Hepatocyte (in vitro differentiated cells): Measurements from ENCODE around the gene UQCC3. TPM values are rescaled to one million over a fixed set of nuclear protein-coding genes. Genes with fewer than 3 reads are reported as not detected.

Experiments used
- DNase-seq: peaks from one replicate; pipeline ENCODE4 v3.0.0-alpha.2; 2016; ENCODE audit warnings: low spot score
- H2AFZ ChIP-seq: fragments of 200-600 bp; sonication (generic); 2 replicates; pipeline ENCODE4 v1.6.0; 2016; ENCODE audit warnings: antibody characterized with exemption, mild to moderate bottlenecking
- H3K27ac ChIP-seq: fragments of 200-600 bp; sonication (generic); 2 replicates; pipeline ENCODE4 v1.5.1; 2016; ENCODE audit warnings: mild to moderate bottlenecking
- H3K27me3 ChIP-seq: fragments of 200-600 bp; sonication (generic); 2 replicates; pipeline ENCODE4 v1.6.1; 2016
- H3K36me3 ChIP-seq: fragments of 200-600 bp; sonication (generic); replicated peaks from 2 replicates; pipeline ENCODE4 v1.5.1; 2016; ENCODE audit warnings: low read depth; ENCODE audit not compliant: insufficient read depth
- H3K4me1 ChIP-seq: fragments of 200-600 bp; sonication (generic); 2 replicates; pipeline ENCODE4 v1.5.1; 2016; ENCODE audit warnings: mild to moderate bottlenecking, moderate library complexity; ENCODE audit not compliant: insufficient read depth
- H3K4me2 ChIP-seq: fragments of 200-600 bp; sonication (generic); 2 replicates; pipeline ENCODE4 v1.6.0; 2016
- H3K4me3 ChIP-seq: fragments of 200-600 bp; sonication (generic); 2 replicates; pipeline ENCODE4 v1.5.1; 2016; ENCODE audit warnings: mild to moderate bottlenecking
- H3K79me2 ChIP-seq: fragments of 200-600 bp; sonication (generic); 2 replicates; pipeline ENCODE4 v1.6.0; 2017; ENCODE audit warnings: mild to moderate bottlenecking
- H3K9me2 ChIP-seq: fragments of 200-600 bp; sonication (generic); replicated peaks from 2 replicates; pipeline ENCODE4 v1.6.0; 2017; ENCODE audit warnings: mild to moderate bottlenecking; ENCODE audit not compliant: insufficient read depth
- H3K9me3 ChIP-seq: fragments of 200-600 bp; sonication (generic); 2 replicates; pipeline ENCODE4 v1.5.1; 2016; ENCODE audit warnings: low read depth, mild to moderate bottlenecking
- H4K20me1 ChIP-seq: fragments of 200-600 bp; sonication (generic); 2 replicates; pipeline ENCODE4 v1.6.0; 2016; ENCODE audit warnings: mild to moderate bottlenecking; ENCODE audit not compliant: insufficient read depth, poor library complexity, severe bottlenecking
- CTCF ChIP-seq: fragments of 200-600 bp; sonication (generic); IDR thresholded peaks from 2 replicates; pipeline ENCODE4 v1.5.1; 2016; ENCODE audit warnings: antibody characterized with exemption, mild to moderate bottlenecking; ENCODE audit not compliant: poor library complexity
- EZH2 ChIP-seq: fragments of 200-600 bp; sonication (generic); IDR thresholded peaks from 2 replicates; pipeline ENCODE4 v1.6.1; 2016; ENCODE audit warnings: antibody characterized with exemption, mild to moderate bottlenecking, borderline replicate concordance
- EZH2phosphoT487 ChIP-seq: fragments of 200-600 bp; sonication (generic); IDR thresholded peaks from one replicate; pipeline ENCODE4 v1.6.1; 2018; ENCODE audit warnings: antibody characterized with exemption, mild to moderate bottlenecking, low read depth, moderate library complexity; ENCODE audit not compliant: unreplicated experiment, severe bottlenecking
- WGBS: methylation state at CpG from one replicate; pipeline ENCODE4 v1.1.6; 2016; ENCODE audit warnings: low lambda C conversion rate; ENCODE audit errors: missing lambda C conversion rate; 5-methylcytosine and 5-hydroxymethylcytosine counted together
- polyA plus RNA-seq: library from polyadenylated mRNA; unstranded; fragments of >200 nt; fragmentation: Nextera tagmentation; extraction: Ambion mirVana; gene quantifications from 2 replicates; pipeline ENCODE4 v1.2.1, GENCODE V29; 2016
- total RNA-seq: library from RNA; depleted of rRNA; stranded (reverse); fragments of >200 nt; gene quantifications from 2 replicates; pipeline ENCODE4 v1.2.3, GENCODE V29; 2014

The UQCC3 gene
- total and polyA plus RNA-seq, 2 experiments from 2014 or later: 8.9 to 17.0 TPM

DNA sequence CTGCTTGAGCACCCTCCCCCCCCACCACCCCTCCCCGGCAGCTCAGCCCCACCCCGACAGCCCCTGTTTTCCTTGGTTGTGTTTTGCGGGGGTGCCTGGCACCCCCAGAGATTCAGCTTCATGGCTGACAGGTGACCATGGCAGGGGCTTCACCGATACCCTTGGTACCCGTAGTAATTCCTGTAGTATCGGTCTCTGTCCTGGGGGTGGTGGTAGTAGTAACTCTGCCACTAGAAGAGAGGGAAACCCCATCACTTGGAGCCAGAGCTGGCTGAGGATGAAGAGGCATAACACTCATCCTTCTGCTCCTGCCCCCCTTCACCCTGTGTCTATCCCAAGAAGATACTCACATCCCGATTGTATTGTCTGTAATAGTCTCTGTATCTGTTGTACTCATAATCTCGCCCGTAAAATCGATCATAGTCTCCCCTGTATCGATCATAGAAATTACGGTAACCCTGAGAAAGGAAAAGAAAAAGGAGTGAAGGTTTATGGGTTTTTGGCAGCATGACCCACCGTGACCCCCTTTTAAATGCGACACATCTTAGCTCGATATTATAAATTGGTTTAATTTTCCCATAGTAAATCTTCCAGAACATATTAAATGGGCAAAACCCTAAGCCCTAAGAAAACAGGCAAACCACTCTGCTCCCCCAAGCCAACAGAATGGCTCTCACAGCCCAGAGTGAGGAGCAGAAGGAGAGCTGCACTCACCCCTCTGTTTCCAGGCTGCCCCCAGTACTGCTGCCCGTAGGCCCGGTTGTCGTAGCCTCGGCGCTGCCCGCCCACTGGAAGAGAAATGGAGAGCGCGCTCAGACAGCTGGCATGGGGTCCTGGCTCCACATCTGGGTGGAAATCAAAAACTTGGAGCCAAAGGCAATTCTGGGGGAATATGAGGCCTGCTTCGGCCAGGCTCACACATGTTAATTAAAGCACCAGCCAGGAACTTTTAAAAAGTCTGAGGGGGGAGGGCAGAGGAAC lies 44.0 kb downstream of the UQCC3 start:
- Histone ChIP-seq H3K27me3 (no peaks in the 10 kb centered on the region), H3K4me2 (no peak overlapping the region), H3K4me1 (peaks cover 22% of the 10 kb centered on the region), H3K4me3 (no peak overlapping the region), H3K36me3 (no peaks in the 10 kb centered on the region), H3K27ac (no peak overlapping the region), H3K79me2 (peaks cover 50% of the 10 kb centered on the region), H3K9me3 (no peaks in the 10 kb centered on the region), H3K9me2 (no peaks in the 10 kb centered on the region), H2AFZ (no peak overlapping the region), H4K20me1 (peaks cover 4% of the 10 kb centered on the region)
- 94% methylated on average over 24 of the region's 24 CpGs for WGBS
- TF ChIP-seq EZH2phosphoT487 (no peak), CTCF (no peak), EZH2 (no peak)
- no peak for DNase-seq

DNA sequence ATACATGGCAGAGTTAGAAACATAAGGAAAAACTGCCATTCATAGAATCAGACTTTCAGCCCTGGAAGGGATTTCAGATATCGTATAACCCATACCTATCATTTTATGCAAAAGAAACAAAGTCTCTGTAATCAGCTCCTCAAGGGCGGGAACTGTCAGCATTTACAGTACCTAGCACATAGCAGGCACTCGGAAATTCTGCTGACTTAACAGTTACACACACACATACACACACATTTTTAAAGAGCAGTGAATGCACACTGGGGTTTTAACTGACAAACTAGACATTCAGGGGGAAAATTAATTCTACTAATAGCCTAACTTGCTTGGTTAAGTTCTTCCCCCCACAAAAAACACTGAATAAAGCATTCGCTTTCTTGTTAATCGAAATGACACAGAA lies 44.7 kb downstream of the UQCC3 start:
- TF ChIP-seq EZH2phosphoT487 (no peak), CTCF (no peak), EZH2 (no peak)
- no peak overlapping the region for H3K4me3 ChIP-seq
- H2AFZ ChIP-seq: no peak overlapping the region
- 92% methylated on average over 5 of the region's 5 CpGs for WGBS
- H3K9me3 ChIP-seq: no peaks in the 10 kb centered on the region
- DNase-seq: no peak
- peaks cover 4% of the 10 kb centered on the region for H4K20me1 ChIP-seq
- H3K36me3 ChIP-seq: no peaks in the 10 kb centered on the region
- H3K4me2 ChIP-seq: no peak overlapping the region
- peaks cover 58% of the 10 kb centered on the region for H3K79me2 ChIP-seq
- H3K4me1 ChIP-seq: peaks cover 22% of the 10 kb centered on the region
- no peaks in the 10 kb centered on the region for H3K27me3 ChIP-seq
- no peak overlapping the region for H3K27ac ChIP-seq
- no peaks in the 10 kb centered on the region for H3K9me2 ChIP-seq

- peaks cover 64% of the 10 kb centered on the region for H3K79me2 ChIP-seq
- TF ChIP-seq CTCF: no peak
- peaks cover 5% of the 10 kb centered on the region for H3K36me3 ChIP-seq
- no peak for DNase-seq
- peaks cover 4% of the 10 kb centered on the region for H4K20me1 ChIP-seq
- H3K27ac ChIP-seq: no peak overlapping the region
- no peak overlapping the region for H2AFZ ChIP-seq
- no peak overlapping the region for H3K4me3 ChIP-seq
- H3K27me3 ChIP-seq: no peaks in the 10 kb centered on the region
- WGBS: 98% methylated on average over 11 of the region's 11 CpGs
- no peak overlapping the region for H3K4me2 ChIP-seq
- no peaks in the 10 kb centered on the region for H3K9me2 ChIP-seq
- H3K4me1 ChIP-seq: peaks cover 22% of the 10 kb centered on the region
- H3K9me3 ChIP-seq: no peaks in the 10 kb centered on the region
These were observed 45.3 kb downstream of the UQCC3 start for GRCh38 chr11:62716816-62717215.
